Measurements from ENCODE around the gene ADGRB3. TPM values are rescaled to one million over a fixed set of nuclear protein-coding genes. Genes with fewer than 3 reads are reported as not detected.
A peak's percentile ranks its signal among the peaks of the same experiment; 100 is the strongest.

Gene ADGRB3
- polyA plus RNA-seq (ENCODE audit: insufficient read length): 0.76 TPM

DNA sequence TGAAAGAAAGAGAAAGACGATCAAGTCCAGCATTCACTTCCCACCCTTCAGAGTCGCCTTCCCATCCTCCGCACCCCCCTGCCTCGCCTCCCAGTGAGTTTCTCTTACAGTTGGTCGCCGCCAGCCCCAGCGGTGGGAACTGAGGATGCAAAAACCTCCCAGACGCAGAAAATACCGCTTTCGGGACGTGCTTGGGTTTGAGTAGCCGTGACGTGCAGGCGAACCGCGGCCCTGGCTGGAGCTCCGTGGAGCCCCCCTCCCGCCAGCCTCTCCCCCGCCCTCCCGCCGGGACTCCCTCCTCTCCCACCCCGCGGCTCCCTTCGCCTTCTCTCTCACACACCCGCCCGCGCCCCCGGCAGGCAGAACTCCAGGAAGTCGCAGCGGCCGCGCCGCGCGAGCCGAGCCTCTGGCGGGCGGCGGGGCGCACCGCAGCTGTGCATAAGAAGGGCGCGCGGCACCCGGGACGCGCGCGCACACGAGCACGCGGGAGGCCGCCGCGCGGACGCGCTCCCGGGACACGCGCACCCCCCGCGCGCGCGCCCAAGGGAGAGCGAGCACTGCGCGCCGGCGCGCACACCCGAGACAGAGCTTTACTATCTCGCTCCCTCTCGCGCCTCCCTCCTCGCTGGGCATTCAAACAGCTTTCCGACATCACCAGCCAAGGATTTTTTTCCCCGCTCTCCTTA, at the start of gene ADGRB3:
ADGRB3 (plus strand) TSS at position 557 of the 686 bp plus-strand sequence. CDS start 3,394 bp downstream, outside the sequence.
- peak; percentile 67 for DNase-seq (ENCODE audit: low read depth)

DNA sequence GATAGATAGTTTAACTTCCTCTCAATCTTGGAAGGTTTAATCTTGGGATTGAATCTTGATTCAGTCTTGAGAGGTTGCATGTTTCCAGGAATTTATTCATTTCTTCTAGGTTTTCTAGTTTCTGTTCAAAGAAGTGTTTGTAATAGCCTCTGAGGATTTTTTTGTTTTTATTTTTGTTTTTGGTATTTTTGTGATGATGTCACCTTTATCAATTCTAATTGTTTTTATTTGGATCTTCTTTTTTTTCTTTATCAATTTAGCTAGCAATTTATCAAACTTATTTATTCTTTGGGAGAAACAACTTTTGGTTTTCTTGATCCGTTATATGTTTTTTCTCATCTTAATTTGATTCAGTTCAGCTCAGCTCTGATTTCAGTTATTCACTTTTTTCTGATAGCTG, 41.5 kb upstream of the ADGRB3 start:
- no peak for DNase-seq (ENCODE audit: low read depth)

DNA sequence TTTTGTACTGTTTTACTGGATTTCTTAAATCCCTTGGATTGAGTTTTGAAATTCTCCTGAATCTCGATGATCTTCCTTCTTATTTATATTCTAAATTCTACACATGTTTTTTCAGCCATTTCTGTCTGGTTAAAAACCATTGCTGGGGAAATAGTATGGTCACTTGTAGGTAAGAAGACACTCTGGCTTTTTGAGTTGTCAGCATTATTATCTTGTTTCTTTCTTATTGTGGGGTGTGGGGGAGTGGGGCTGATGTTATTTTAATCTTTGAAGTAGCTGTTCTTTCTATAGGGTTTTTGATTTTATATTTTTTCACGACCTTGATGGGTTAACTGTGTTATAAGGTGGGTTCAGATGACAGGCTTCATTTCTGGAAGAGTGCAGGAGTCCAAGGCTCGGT, 37.4 kb upstream of the ADGRB3 start:
- no peak for DNase-seq (ENCODE audit: low read depth)

DNA sequence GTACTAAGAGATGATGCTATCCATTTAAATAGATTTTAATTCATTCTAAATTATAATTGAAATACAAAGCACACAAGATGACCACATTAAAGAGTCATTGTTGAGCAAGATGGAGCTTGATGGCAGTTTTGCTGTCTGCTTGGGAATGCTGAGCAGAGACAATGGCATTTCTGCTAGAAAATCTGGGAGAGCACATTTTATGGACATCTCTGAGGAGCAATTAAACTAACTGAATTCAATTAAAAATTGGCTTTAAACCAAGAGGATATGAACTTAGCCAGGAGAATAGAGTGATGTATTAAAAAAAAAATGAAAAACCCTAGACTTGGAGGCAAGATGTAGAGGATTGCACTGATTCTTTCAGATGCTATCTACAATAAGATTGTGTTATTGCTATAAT, 19.1 kb upstream of the ADGRB3 start:
- DNase-seq (ENCODE audit: low read depth): no peak

DNA sequence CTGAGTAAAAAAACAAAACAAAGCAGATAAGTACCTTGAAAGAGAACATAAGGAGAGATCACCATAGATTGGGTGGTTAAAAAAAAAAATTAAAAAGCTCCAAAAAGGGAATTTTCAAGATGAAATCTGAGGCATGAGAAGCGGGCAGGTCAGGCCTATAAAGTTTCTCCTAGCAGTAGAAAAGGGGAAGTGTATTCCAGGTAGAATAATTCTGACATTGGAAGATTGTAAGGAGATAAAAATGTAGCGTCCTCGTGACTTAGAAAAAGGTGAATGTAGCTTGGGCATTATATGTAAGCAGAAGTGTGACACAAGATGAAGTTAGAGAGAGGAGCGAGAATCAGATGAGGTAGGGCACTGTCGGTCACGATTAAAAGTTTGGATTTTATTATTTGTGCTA, 9.1 kb upstream of the ADGRB3 start:
- DNase-seq (ENCODE audit: low read depth): no peak

DNA sequence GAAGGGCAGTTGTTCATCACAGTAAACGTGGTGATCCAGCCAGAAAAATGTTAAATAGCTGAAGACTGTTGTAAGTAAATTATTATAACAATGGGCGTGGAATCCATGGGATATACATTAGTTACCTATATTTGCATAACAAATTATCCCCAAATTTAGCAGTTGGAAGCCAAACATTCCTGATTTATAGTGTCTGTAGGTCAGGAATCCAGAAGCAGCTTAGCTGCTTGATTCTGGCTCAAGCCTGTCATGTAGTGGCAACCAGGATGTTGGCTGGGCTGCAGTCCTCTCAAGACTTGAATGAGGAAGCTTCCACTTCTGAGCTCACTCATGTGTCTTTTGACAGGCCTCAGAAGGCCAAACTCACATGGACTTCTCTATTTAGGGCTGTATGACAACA, 6.9 kb upstream of the ADGRB3 start:
- no peak for DNase-seq (ENCODE audit: low read depth)

- DNase-seq (ENCODE audit: low read depth): no peak
Measured at GRCh38 chr6:68632734-68633133, 2.3 kb upstream of the ADGRB3 start.

DNA sequence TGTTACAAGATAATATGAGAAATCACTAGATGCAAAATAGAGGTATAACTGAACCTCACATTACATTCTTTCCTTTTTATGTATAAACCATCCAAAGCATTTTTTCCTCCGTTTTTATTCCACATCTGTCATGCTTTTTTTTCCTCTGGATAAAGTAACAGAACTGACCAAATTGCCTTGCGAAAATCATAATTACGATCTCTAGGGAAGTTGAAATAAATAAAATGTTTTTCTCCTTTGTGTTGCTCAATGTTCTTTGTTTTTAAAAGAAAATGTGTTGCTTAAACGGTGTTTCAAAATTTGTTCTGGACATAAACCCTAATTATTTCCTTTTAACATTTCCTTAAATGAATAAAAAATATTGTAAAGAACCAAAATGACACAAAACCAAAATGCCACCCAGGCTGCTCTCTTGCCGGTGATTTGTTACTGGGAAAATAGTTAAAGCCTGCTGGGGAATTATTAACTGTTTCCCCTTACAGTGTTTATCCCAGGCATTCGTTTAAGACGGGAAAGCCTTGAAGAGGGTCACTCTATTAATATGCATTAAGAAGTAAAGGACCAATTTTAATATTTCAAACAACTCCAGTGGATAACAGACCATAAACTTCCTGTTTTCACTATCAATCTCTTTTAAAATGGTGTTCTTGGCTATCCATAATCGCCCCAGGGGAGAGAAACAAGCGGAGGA, 1.7 kb upstream of the ADGRB3 start:
- no peak for DNase-seq (ENCODE audit: low read depth)

DNA sequence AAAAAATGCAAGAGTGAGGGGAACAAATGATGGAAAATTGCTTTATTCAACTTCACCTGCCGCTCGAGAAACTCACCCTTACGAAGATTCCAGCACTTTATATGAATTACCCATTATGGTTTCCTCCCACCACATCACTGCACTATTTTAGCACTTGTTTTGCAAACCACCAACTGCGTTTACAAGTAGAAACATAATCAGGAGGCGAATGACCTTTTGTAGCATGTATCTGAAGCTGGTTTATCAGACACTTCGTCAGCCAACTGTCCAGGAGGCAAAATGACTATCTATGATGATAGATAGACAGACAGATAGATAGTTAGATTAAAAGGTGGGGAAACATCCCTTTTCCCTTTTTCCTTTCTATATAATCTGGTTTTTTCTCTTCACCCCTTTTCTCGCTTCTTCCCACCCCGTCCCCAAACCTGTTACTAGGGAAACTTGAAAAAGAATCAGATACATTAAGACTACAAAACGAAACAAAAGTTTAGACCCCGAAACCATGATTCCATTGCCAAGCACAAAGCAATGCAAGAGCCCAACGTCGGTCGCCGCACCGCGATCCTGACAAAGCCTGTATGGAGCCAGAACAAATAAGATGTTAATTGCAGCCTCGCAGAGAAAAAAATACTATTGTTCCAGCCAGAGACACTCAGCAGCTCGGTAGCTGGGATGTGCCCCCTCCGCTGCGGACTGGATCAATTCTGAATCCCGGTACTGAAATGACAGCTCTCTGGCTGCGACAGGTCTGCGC, 933 bp upstream of the ADGRB3 start:
- no peak for DNase-seq (ENCODE audit: low read depth)

DNA sequence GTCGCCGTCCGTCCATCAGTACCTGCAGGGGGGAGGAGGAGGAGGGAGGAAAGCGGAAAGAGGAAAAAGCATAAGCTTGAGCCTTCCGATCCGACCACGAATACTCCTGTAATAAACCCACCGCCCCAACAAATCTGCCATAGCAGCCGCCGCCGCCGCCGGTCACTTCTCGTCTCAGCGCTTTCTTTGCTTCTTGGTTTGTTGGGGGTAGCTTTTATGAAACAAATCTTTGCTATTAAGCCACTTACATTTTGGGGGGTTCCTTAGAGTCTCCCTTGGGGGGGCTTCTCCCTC, 277 bp downstream of the ADGRB3 start:
- no peak for DNase-seq (ENCODE audit: low read depth)

GRCh38 chr6:68635706-68636513, 828 bp downstream of the ADGRB3 start:
- no peak for DNase-seq (ENCODE audit: low read depth)

- DNase-seq (ENCODE audit: low read depth): no peak
Measured at GRCh38 chr6:68636666-68637065, 1.6 kb downstream of the ADGRB3 start.

- no peak for DNase-seq (ENCODE audit: low read depth)
Measured at GRCh38 chr6:68637071-68637470, 2.0 kb downstream of the ADGRB3 start.

- DNase-seq (ENCODE audit: low read depth): no peak
Measured at GRCh38 chr6:68637782-68638181, 2.7 kb downstream of the ADGRB3 start.

GRCh38 chr6:68638230-68638900, 3.3 kb downstream of the ADGRB3 start:
- no peak for DNase-seq (ENCODE audit: low read depth)

DNA sequence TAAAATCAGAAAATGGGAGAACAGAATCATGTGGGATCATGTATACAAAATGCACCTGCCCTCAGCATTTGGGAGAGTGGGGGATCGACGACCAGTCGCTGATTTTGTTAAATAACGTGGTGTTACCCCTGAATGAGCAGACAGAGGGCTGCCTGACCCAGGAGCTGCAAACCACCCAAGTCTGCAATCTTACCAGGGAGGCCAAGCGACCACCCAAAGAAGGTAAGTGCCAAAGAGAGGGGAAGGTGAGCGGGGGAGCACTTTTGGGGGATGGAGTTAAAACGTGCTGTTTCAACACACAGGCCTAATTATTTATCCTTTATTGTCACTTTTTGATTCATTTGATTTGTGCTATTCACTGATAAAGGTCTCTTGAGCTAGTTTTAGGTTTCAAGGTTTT, 4.1 kb downstream of the ADGRB3 start:
- no peak for DNase-seq (ENCODE audit: low read depth)

- DNase-seq (ENCODE audit: low read depth): no peak
Measured at GRCh38 chr6:68639826-68640490, 4.9 kb downstream of the ADGRB3 start.

- DNase-seq (ENCODE audit: low read depth): no peak
Measured at GRCh38 chr6:68640491-68640835, 5.4 kb downstream of the ADGRB3 start.

GRCh38 chr6:68641172-68641571, 6.1 kb downstream of the ADGRB3 start:
- no peak for DNase-seq (ENCODE audit: low read depth)

DNA sequence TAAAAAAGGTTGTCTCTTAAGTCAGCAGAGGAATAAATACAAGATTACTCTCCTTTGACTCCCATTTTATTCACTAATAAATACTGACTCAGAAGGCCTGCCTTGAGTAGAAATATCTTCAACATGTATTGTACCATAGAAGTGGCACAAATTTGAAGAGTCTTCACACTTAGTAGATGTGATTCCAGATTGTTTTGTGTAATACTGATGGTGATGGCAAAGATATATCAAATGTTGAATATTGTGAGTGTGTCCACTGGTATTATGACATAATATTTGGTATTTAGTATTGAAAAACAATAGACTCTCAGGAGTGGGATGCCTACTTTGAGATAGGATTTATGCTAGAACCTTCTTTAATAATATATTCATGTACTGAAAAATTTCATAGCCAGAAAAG, 7.0 kb downstream of the ADGRB3 start:
- DNase-seq (ENCODE audit: low read depth): no peak

DNA sequence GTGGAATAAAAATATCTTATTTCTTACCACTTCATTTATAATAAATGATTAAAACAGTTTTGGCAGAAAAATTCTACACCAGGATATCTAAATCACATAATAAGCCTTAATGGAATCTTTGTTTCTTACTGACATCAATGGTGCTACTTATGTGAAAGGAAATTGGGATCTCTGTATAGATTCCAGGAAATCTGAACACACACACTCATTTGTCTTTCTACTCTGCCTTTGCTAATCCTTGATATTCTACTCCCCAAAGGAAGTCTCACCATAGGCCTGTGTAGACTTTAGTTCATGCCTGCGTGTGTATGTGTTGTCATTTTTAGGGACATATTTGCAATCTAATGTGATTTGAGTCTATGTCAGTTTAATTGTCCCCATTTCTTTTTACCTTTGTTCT, 7.9 kb downstream of the ADGRB3 start:
- DNase-seq (ENCODE audit: low read depth): no peak

Data from forelimb muscle (tissue), 1 donor.